Measurements from ENCODE around the gene VWF. TPM values are rescaled to one million over a fixed set of nuclear protein-coding genes. Genes with fewer than 3 reads are reported as not detected.

The VWF gene
- total RNA-seq, 1 donor from 2014 or later: not detected

DNA sequence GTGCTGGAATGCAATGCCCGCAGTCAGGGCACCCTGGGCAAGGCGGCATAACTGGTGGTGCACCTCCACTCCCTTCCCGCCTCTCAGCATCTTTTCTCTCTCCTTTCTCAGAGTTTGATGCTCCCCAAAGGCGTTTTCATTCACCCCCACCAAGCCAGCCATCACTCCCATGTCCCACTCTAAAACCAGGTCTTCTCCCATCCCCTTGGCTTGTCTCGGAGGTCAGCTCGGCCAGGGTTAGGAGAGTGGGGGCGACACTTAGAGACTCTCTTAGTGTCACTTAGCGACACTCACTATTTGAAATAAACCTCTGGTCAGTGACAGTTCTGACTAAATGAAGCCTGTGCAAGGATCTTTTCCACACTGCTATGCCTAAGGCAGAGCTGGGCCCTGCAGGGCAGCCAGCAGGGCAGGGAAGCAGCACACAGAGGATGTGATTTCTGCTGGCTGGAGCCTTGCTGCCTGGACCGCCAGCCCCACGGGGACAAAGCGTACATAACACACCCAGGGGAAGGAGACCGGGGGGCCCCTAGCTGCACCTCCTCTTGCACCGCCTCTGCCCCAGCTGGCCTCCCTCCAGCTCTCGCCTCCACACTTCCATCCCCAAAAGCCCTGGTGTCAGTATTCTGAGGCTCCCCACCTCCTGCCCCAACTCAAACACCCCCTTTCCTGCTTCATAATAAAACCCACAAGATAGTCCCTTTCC lies 64.5 kb downstream of the VWF start:
- no peak for DNase-seq
- intact Hi-C loops (cut with micrococcal nuclease): no loop called here
- H3K9me3 Mint-ChIP-seq: no peaks in the 10 kb centered on the region
- H3K4me3 Mint-ChIP-seq: no peak overlapping the region
- ATAC-seq (ENCODE audit: low read depth): no peak
- no peak overlapping the region for H3K27ac Mint-ChIP-seq
- TF ChIP-seq, protein P1, sequence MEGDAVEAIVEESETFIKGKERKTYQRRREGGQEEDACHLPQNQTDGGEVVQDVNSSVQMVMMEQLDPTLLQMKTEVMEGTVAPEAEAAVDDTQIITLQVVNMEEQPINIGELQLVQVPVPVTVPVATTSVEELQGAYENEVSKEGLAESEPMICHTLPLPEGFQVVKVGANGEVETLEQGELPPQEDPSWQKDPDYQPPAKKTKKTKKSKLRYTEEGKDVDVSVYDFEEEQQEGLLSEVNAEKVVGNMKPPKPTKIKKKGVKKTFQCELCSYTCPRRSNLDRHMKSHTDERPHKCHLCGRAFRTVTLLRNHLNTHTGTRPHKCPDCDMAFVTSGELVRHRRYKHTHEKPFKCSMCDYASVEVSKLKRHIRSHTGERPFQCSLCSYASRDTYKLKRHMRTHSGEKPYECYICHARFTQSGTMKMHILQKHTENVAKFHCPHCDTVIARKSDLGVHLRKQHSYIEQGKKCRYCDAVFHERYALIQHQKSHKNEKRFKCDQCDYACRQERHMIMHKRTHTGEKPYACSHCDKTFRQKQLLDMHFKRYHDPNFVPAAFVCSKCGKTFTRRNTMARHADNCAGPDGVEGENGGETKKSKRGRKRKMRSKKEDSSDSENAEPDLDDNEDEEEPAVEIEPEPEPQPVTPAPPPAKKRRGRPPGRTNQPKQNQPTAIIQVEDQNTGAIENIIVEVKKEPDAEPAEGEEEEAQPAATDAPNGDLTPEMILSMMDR (IDR thresholded peaks at IDR 0.05): no peak
- H3K36me3 Mint-ChIP-seq (ENCODE audit: low read depth): no peaks in the 10 kb centered on the region
- ChIA-PET POLR2A (no interaction called here), CTCF (interaction anchor here (1.1 kb wide), 1 partner anchor 11 kb away, joined by 3 read pairs; no protein-coding TSS in a partner anchor)
- no peaks in the 10 kb centered on the region for H3K4me1 Mint-ChIP-seq
- peaks cover 22% of the 10 kb centered on the region for H3K27me3 Mint-ChIP-seq

DNA sequence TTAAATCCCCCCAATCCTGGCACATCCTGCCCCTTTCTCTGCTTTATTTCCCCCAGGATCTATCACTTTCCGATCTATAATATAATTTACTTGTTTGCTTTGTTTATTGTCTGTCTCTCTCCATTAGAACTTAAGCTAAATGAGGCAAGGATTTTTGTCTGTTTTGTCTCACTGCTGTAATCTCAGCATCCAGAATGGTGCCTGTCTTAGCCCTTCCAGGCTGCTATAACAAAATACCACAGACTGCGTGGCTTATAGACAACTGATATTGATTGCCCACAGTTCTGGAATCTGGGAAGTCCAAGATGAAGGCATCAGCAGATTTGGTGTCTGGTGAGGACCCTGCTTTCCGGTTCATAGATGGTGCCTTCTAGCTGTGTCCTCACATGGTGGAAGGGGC lies 65.2 kb downstream of the VWF start:
- TF ChIP-seq, protein P1 (IDR thresholded peaks at IDR 0.05): no peak
- CTCF ChIA-PET: no interaction called here
- H3K27ac Mint-ChIP-seq: no peak overlapping the region
- H3K4me1 Mint-ChIP-seq: no peaks in the 10 kb centered on the region
- intact Hi-C loops (cut with micrococcal nuclease): no loop called here
- H3K36me3 Mint-ChIP-seq (ENCODE audit: low read depth): no peaks in the 10 kb centered on the region
- no peak overlapping the region for H3K4me3 Mint-ChIP-seq
- H3K9me3 Mint-ChIP-seq: no peaks in the 10 kb centered on the region
- POLR2A ChIA-PET: no interaction called here
- ATAC-seq (ENCODE audit: low read depth): no peak
- DNase-seq: no peak
- peaks cover 24% of the 10 kb centered on the region for H3K27me3 Mint-ChIP-seq

DNA sequence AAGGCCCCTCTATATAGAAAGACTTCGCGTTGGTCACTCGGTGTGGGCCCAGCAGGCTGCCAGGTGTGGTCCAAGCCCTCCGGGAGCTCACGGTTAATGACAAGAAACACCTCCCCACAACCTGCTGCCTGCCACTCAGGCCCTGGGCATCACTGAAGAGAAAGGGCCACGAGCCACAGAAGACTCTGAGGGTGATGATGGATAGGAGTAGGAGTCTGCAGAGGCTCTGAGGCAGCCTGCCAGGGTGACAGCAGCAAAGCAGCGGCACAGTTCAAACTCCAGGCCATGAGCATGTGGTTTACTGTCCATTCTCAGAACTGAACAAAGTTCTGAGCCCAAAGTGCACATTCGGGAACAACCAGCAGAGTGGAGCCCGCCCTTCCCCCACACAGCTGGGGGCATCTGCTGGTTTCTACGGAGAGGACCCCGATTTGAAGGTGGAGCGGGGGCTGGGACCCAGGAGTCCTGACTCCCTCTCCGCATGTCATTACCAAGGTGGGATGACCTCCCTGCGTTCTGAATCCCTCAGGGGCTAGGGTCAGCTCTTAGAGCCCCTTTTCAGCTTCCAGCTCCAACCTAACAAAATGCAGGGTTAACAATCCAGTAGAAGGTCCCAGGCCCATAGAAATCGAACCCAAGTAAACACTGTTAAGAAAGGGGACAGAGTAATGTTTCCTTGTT lies 65.8 kb downstream of the VWF start:
- Mint-ChIP-seq H3K36me3 (ENCODE audit: low read depth) (no peaks in the 10 kb centered on the region), H3K4me3 (no peak overlapping the region), H3K4me1 (no peaks in the 10 kb centered on the region), H3K27ac (no peak overlapping the region), H3K27me3 (peaks cover 26% of the 10 kb centered on the region), H3K9me3 (no peaks in the 10 kb centered on the region)
- intact Hi-C loops (cut with micrococcal nuclease): no loop called here
- TF ChIP-seq, protein P1 (IDR thresholded peaks at IDR 0.05): no peak
- ChIA-PET POLR2A (no interaction called here), CTCF (interaction anchor here (1.3 kb wide), 1 partner anchor 220 kb away, joined by 4 read pairs; no protein-coding TSS in a partner anchor)
- ATAC-seq (ENCODE audit: low read depth) (no peak), DNase-seq (no peak)

DNA sequence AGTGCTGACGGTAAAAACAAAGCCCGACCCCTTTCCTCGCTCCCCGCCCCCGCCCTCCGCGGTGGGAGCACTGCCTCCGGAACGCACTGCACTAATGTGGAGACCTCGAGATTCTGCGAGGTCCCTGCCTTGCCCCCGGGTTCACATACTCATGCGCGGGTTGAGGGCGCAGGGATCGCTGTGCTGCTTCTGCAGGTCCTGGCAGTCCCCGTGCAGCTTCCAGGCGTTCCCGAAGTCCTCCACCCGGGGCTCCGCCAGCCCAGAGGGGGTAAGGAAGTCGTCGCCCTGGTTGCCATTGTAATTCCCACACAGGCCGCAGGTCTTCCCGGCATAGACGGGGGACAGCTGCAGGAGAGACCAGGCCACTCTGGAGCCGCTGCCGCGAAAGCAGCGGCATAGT lies 66.8 kb downstream of the VWF start:
- H3K4me1 Mint-ChIP-seq: no peaks in the 10 kb centered on the region
- no peak for ATAC-seq (ENCODE audit: low read depth)
- ChIA-PET POLR2A (no interaction called here), CTCF (interaction anchor here (1.3 kb wide), 1 partner anchor 221 kb away, joined by 4 read pairs; no protein-coding TSS in a partner anchor)
- no peaks in the 10 kb centered on the region for H3K9me3 Mint-ChIP-seq
- H3K36me3 Mint-ChIP-seq (ENCODE audit: low read depth): no peaks in the 10 kb centered on the region
- no peak overlapping the region for H3K27ac Mint-ChIP-seq
- intact Hi-C loops (cut with micrococcal nuclease): no loop called here
- no peak overlapping the region for H3K4me3 Mint-ChIP-seq
- DNase-seq: no peak
- peaks cover 25% of the 10 kb centered on the region for H3K27me3 Mint-ChIP-seq
- TF ChIP-seq, protein P1 (IDR thresholded peaks at IDR 0.05): no peak

DNA sequence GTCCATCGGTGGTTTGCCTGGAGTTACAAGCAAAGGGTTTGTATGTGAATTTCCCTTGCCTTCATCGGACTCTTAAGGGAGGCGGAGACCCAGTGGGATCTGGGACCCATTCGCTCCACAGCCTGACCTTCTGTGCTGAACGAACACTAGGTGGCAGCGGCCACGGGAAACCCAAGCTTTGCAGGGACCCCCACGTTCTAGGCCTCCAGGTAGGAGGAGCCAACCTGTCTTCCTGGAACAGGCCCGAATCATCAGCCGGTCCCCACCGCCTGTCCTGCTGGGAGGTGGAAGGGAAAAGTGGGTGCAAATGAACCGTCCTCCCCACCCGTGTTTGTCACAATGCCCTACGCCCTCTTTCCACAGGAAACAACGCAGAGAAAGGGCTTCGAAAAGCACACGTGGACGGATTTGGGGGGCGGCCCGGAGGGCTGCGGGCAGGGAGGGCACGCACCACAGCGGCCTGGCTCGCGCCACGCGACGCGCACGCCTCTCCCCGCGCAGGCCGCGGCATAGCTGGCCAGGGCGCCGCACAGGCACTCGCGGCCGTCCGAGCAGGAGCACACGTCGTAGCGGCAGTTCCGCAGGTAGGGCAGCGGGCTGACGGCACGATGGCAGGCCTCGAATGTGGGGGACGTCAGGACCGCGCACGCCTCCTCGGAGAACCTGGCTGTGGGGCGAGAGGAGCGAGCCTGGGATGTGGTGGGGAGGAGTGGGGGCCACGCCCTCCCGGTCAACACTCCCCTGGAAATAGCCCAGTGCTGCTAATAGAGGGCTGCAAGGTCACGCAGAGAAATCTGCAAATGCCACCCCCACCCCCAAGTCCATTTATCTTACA lies 67.8 kb downstream of the VWF start:
- intact Hi-C loops (cut with micrococcal nuclease): no loop called here
- Mint-ChIP-seq H3K9me3 (no peaks in the 10 kb centered on the region), H3K4me3 (peak overlapping the region; percentile 38), H3K27me3 (peaks cover 25% of the 10 kb centered on the region), H3K27ac (no peak overlapping the region), H3K36me3 (ENCODE audit: low read depth) (no peaks in the 10 kb centered on the region), H3K4me1 (no peaks in the 10 kb centered on the region)
- ChIA-PET CTCF (no interaction called here), POLR2A (no interaction called here)
- DNase-seq (no peak), ATAC-seq (ENCODE audit: low read depth) (peak; percentile 34)
- TF ChIP-seq, protein P1 (IDR thresholded peaks at IDR 0.05): no peak

Measured in activated B cell treated with CpG ODN at 0.5 μM for 24 hours (primary cell).